Nephron progenitor cell (in vitro differentiated cells): ENCODE results near the gene SCYL1.

Experiments used
- DNase-seq: peaks from one replicate; pipeline ENCODE4 v3.0.0; 2021
- H3K27ac Mint-ChIP-seq: 2 replicates; pipeline ENCODE4 v1.8.0; 2021; ENCODE audit warnings: mild to moderate bottlenecking, moderate library complexity, mixed read lengths
- H3K27me3 Mint-ChIP-seq: 2 replicates; pipeline ENCODE4 v1.8.0; 2021; ENCODE audit warnings: mild to moderate bottlenecking, low read depth, mixed read lengths; ENCODE audit not compliant: poor library complexity
- H3K36me3 Mint-ChIP-seq: 2 replicates; pipeline ENCODE4 v1.8.0; 2021; ENCODE audit warnings: low read depth, mixed read lengths
- H3K4me1 Mint-ChIP-seq: 2 replicates; pipeline ENCODE4 v1.8.0; 2021; ENCODE audit warnings: mixed read lengths
- H3K4me3 Mint-ChIP-seq: 2 replicates; pipeline ENCODE4 v1.8.0; 2021; ENCODE audit warnings: mild to moderate bottlenecking, moderate library complexity, mixed read lengths
- H3K9me3 Mint-ChIP-seq: 2 replicates; pipeline ENCODE4 v1.8.0; 2021; ENCODE audit warnings: mild to moderate bottlenecking, moderate library complexity, mixed read lengths
- CTCF ChIP-seq: fragments of 200-600 bp; sonication (generic); IDR thresholded peaks from 2 replicates; pipeline ENCODE4 v1.5.0; 2021; ENCODE audit warnings: antibody characterized with exemption

Gene SCYL1

GRCh38 chr11:65548395-65548794 is 23.5 kb downstream of the SCYL1 start:
- H3K4me3 Mint-ChIP-seq, result peak overlapping the region; percentile 16
- H3K27me3 Mint-ChIP-seq, result peaks cover 85% of the 10 kb centered on the region
- H3K4me1 Mint-ChIP-seq, result peaks cover 74% of the 10 kb centered on the region

GRCh38 chr11:65549096-65549495 is 24.2 kb downstream of the SCYL1 start:
- H3K4me3 Mint-ChIP-seq, result no peak overlapping the region
- H3K36me3 Mint-ChIP-seq, result peaks cover 5% of the 10 kb centered on the region
- TF ChIP-seq CTCF, result no peak
- DNase-seq, result no peak
- peaks cover 69% of the 10 kb centered on the region for H3K4me1 Mint-ChIP-seq
- no peaks in the 10 kb centered on the region for H3K9me3 Mint-ChIP-seq
- no peak overlapping the region for H3K27ac Mint-ChIP-seq
- peaks cover 83% of the 10 kb centered on the region for H3K27me3 Mint-ChIP-seq

More at GRCh38 chr11:65548395-65548794, 23.5 kb downstream of the SCYL1 start:
- Mint-ChIP-seq H3K9me3 (no peaks in the 10 kb centered on the region), H3K36me3 (peaks cover 5% of the 10 kb centered on the region), H3K27ac (no peak overlapping the region)
- no peak for DNase-seq
- no peak for TF ChIP-seq CTCF

GRCh38 chr11:65551572-65552387 is 26.9 kb downstream of the SCYL1 start:
- no peak overlapping the region for H3K27ac Mint-ChIP-seq
- DNase-seq, result peak; percentile 62
- H3K27me3 Mint-ChIP-seq, result peaks cover 73% of the 10 kb centered on the region
- no peaks in the 10 kb centered on the region for H3K9me3 Mint-ChIP-seq
- peaks cover 71% of the 10 kb centered on the region for H3K4me1 Mint-ChIP-seq
- peaks cover 5% of the 10 kb centered on the region for H3K36me3 Mint-ChIP-seq
- peak; percentile 31 for TF ChIP-seq CTCF
- no peak overlapping the region for H3K4me3 Mint-ChIP-seq

GRCh38 chr11:65552388-65552951 is 27.6 kb downstream of the SCYL1 start:
- H3K9me3 Mint-ChIP-seq, result no peaks in the 10 kb centered on the region
- H3K27ac Mint-ChIP-seq, result peak overlapping the region; percentile 74
- peaks cover 76% of the 10 kb centered on the region for H3K4me1 Mint-ChIP-seq
- no peak for DNase-seq
- no peak for TF ChIP-seq CTCF
- peaks cover 66% of the 10 kb centered on the region for H3K27me3 Mint-ChIP-seq
- H3K36me3 Mint-ChIP-seq, result peaks cover 5% of the 10 kb centered on the region
- no peak overlapping the region for H3K4me3 Mint-ChIP-seq

- peaks cover 56% of the 10 kb centered on the region for H3K27me3 Mint-ChIP-seq
- H3K36me3 Mint-ChIP-seq, result peaks cover 5% of the 10 kb centered on the region
- peaks cover 68% of the 10 kb centered on the region for H3K4me1 Mint-ChIP-seq
- no peaks in the 10 kb centered on the region for H3K9me3 Mint-ChIP-seq
- no peak overlapping the region for H3K27ac Mint-ChIP-seq
- DNase-seq, result peak; percentile 65
- TF ChIP-seq CTCF, result no peak
- H3K4me3 Mint-ChIP-seq, result no peak overlapping the region
These were observed 28.6 kb downstream of the SCYL1 start for GRCh38 chr11:65553301-65554001.
